Stimulated activated CD8-positive, alpha-beta memory T cell treated with anti-CD3 and anti-CD28 coated beads, Interleukin-7, amount 100 ng/mL, for 24 hours (primary cell): Measurements from ENCODE around the gene OR51E1.

Source experiments
- DNase-seq: peaks from one replicate; pipeline ENCODE4 v3.0.0-alpha.2; 2020; ENCODE audit warnings: low read depth

The OR51E1 gene

GRCh38 chr11:4654635-4655369 is 11.0 kb downstream of the OR51E1 start:
- DNase-seq, result no peak

- no peak for DNase-seq
Observed at GRCh38 chr11:4658629-4659445, 15.1 kb downstream of the OR51E1 start.

- no peak for DNase-seq
Observed at GRCh38 chr11:4662876-4663275, 19.1 kb downstream of the OR51E1 start.

GRCh38 chr11:4664183-4664582 is 20.4 kb downstream of the OR51E1 start:
- no peak for DNase-seq

- DNase-seq, result no peak
Observed at GRCh38 chr11:4664786-4665185, 21.0 kb downstream of the OR51E1 start.

- no peak for DNase-seq
Observed at GRCh38 chr11:4665424-4665823, 21.6 kb downstream of the OR51E1 start.

- no peak for DNase-seq
Observed at GRCh38 chr11:4671741-4672140, 28.0 kb downstream of the OR51E1 start.

- no peak for DNase-seq
Observed at GRCh38 chr11:4672470-4672869, 28.7 kb downstream of the OR51E1 start.

GRCh38 chr11:4673781-4674180 is 30.0 kb downstream of the OR51E1 start:
- no peak for DNase-seq

GRCh38 chr11:4677948-4678347 is 34.2 kb downstream of the OR51E1 start:
- DNase-seq, result no peak

GRCh38 chr11:4680341-4680740 is 36.6 kb downstream of the OR51E1 start:
- DNase-seq, result no peak

GRCh38 chr11:4682623-4683419 is 39.0 kb downstream of the OR51E1 start:
- no peak for DNase-seq

GRCh38 chr11:4684631-4685285 is 41.0 kb downstream of the OR51E1 start:
- DNase-seq, result no peak

- no peak for DNase-seq
Observed at GRCh38 chr11:4695442-4695841, 51.7 kb downstream of the OR51E1 start.

- no peak for DNase-seq
Observed at GRCh38 chr11:4697585-4697984, 53.8 kb downstream of the OR51E1 start, which contains the start of gene OR51E2. Gene OR51E2 (minus strand): TSS chr11:4697853. CDS start chr11:4682711, 15,142 bp downstream.

GRCh38 chr11:4699697-4700435 is 56.1 kb downstream of the OR51E1 start:
- no peak for DNase-seq

- no peak for DNase-seq
Observed at GRCh38 chr11:4700436-4700820, 56.6 kb downstream of the OR51E1 start.

- DNase-seq, result no peak
Observed at GRCh38 chr11:4704054-4704789, 60.4 kb downstream of the OR51E1 start, which contains the start of gene MMP26. Gene MMP26 (plus strand): TSS chr11:4704784.

GRCh38 chr11:4704790-4705334 is 61.1 kb downstream of the OR51E1 start:
- DNase-seq, result no peak
